ENCODE measurements around the gene MAPK11. TPM values are rescaled to one million over a fixed set of nuclear protein-coding genes. Genes with fewer than 3 reads are reported as not detected.

MAPK11 gene
- total and polyA plus RNA-seq, 10 of the 15 experiments (the other 5 are each of a cell fraction or from before 2014, with no cell fraction given): 0.05 to 12.8 (median 3.7) TPM

DNA sequence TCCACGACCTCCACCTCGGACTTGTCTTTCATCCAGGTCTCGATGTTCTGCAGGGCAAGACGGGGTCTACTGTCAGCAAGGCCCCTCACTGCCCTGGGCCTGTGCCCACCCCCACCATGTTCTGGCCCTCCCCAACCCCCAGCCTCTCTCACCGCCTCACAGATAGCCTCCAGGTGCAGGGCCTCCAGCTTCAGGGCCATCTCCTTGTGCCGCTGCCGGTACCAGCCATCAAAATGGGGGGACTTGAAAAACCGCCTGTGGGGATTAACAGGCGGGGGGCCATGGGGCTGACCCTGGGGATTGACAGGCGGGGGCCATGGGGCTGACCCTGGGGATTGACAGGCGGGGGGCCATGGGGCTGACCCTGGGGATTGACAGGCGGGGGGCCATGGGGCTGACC lies 42.2 kb upstream of the MAPK11 start:
- no peak overlapping the region for H2AFZ ChIP-seq (ENCODE audit: control insufficient read depth, low read depth, low read length)
- in situ Hi-C loops (cut with MboI): no loop called here
- DNase-seq (ENCODE audit: low read depth, low spot score) (no peak), FAIRE-seq (no peak), ATAC-seq (no peak)
- H3K4me3 ChIP-seq: no peak overlapping the region
- RAD21 ChIA-PET (ENCODE audit: unreplicated experiment): interaction anchor here (0.6 kb wide), 1 partner anchor 9 kb away, joined by 3 read pairs; no protein-coding TSS in a partner anchor
- H3K27ac ChIP-seq (ENCODE audit: control insufficient read depth, insufficient read depth): no peak overlapping the region
- H4K20me1 ChIP-seq (ENCODE audit: control insufficient read depth, insufficient read depth): no peaks in the 10 kb centered on the region
- SMC1A ChIA-PET (ENCODE audit: uncharacterized antibody, unreplicated experiment): no interaction called here
- no TSS peak for BruUV-seq (replicated peaks)
- H3K36me3 ChIP-seq (ENCODE audit: control insufficient read depth in 2 of 2, insufficient read depth in 2 of 2, low read length in 1 of 2): no peaks in the 10 kb centered on the region
- H3K27me3 ChIP-seq (replicated peaks in 1 of 2; ENCODE audit: control insufficient read depth in 2 of 2, insufficient read depth in 2 of 2, low read length in 1 of 2): no peaks in the 10 kb centered on the region
- intact Hi-C loops (cut with micrococcal nuclease; ENCODE audit: unreplicated experiment): no loop called here
- H3K4me2 ChIP-seq (ENCODE audit: control insufficient read depth, insufficient read depth): no peak overlapping the region
- H3K9me3 ChIP-seq (replicated peaks; ENCODE audit: control insufficient read depth, insufficient read depth, low read length): no peaks in the 10 kb centered on the region
- WGBS (ENCODE audit: insufficient coverage, insufficient replicate concordance, low lambda C conversion rate, missing lambda C conversion rate): 92% methylated on average over 10 of the region's 12 CpGs
- POLR2A ChIA-PET: interaction anchor here (0.6 kb wide), 1 partner anchor 215 kb away, joined by 3 read pairs; no protein-coding TSS in a partner anchor
- TF ChIP-seq TCF3 (IDR thresholded peaks at IDR 0.05; ENCODE audit: borderline replicate concordance, insufficient read depth, low read depth, low read length) (no peak), MLLT1 (IDR thresholded peaks at IDR 0.05) (no peak), PAX8 (IDR thresholded peaks at IDR 0.05) (no peak), POLR2AphosphoS5 (IDR thresholded peaks at IDR 0.05; ENCODE audit: low read length) (no peak), POLR2A (IDR thresholded peaks at IDR 0.05; ENCODE audit: low read depth, low read length) (no peak), CHD4 (IDR thresholded peaks at IDR 0.05) (no peak), SREBF2 (IDR thresholded peaks at IDR 0.05; ENCODE audit: low read length) (no peak)
- CTCF ChIA-PET: no interaction called here
- H3K79me2 ChIP-seq (ENCODE audit: control insufficient read depth, insufficient read depth, low read length): peaks cover 14% of the 10 kb centered on the region
- H3K4me1 ChIP-seq (ENCODE audit: control insufficient read depth, insufficient read depth, low read length): peaks cover 31% of the 10 kb centered on the region
- no peak overlapping the region for H3K9ac ChIP-seq (ENCODE audit: control insufficient read depth, insufficient read depth, low read length)

Measured in GM12878 (cell line).